ENCODE data around the gene C5orf34.

DNA sequence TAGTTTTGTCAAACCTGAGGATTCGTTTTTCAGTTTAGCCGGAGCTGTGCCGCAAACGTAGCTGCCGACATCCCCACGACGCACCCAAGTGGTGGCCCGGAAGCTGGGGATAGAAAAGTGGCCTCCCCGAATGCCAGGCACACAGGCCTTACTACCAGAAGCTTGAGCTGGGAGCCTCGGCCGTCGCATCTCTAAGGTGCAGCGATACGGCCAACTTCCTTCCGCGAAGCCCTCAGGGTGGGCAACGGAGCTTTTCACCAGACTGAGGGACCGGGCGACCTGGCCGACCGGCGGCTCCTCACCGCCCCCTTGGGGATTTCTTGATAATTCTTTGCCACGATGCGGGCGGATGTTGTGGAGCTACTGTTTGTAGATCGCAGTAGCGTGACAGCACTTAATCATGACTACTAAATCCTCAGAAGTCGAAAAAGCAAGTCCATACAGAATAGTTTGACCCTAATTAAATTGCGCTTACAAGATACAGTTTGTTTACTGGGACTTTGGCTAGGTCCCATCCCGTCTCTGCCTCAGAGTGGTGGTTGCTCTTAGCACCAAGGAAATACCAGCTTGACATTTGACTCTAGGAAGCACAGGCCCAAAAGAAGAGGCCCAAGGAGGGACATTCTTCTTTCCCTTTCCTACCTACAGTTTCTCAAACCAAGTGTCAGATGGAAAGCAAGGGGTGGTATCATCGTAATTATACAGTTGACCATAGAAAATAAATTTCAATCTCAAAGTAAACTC lies 30.7 kb downstream of the C5orf34 start:
- TF ChIP-seq TAF1 (IDR thresholded peaks at IDR 0.05; ENCODE audit: borderline replicate concordance, low read depth, low read length) = peak; percentile 48; the same call in 1 of the 2 replicates
- TF ChIP-seq, protein P1, sequence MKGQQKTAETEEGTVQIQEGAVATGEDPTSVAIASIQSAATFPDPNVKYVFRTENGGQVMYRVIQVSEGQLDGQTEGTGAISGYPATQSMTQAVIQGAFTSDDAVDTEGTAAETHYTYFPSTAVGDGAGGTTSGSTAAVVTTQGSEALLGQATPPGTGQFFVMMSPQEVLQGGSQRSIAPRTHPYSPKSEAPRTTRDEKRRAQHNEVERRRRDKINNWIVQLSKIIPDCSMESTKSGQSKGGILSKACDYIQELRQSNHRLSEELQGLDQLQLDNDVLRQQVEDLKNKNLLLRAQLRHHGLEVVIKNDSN (IDR thresholded peaks at IDR 0.05; ENCODE audit: borderline replicate concordance, low read depth) = 0 out of 2 replicates have a peak, but pooled peaks have one; percentile 17
